Measurements from ENCODE around the gene IGSF10.

DNA sequence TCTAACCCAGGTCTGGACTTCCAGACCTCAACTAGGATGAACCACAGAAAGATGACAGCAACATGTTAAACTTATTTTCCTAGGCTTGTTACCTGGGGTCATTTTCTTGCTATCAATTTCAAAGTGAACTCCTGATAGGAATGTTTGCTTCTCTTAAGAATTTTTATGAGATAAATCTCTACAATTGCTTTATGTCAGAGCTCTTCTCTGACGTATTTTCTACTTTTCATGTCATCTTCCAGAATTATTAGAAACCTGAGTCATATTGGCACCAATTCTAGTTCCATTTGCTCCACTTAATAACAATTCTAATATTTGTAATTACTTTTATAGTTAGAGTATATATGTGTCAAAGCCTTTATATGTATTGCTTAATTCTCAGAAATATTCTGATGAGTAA is 2.1 kb upstream of the IGSF10 start:
- TF ChIP-seq, protein P1, sequence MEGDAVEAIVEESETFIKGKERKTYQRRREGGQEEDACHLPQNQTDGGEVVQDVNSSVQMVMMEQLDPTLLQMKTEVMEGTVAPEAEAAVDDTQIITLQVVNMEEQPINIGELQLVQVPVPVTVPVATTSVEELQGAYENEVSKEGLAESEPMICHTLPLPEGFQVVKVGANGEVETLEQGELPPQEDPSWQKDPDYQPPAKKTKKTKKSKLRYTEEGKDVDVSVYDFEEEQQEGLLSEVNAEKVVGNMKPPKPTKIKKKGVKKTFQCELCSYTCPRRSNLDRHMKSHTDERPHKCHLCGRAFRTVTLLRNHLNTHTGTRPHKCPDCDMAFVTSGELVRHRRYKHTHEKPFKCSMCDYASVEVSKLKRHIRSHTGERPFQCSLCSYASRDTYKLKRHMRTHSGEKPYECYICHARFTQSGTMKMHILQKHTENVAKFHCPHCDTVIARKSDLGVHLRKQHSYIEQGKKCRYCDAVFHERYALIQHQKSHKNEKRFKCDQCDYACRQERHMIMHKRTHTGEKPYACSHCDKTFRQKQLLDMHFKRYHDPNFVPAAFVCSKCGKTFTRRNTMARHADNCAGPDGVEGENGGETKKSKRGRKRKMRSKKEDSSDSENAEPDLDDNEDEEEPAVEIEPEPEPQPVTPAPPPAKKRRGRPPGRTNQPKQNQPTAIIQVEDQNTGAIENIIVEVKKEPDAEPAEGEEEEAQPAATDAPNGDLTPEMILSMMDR (IDR thresholded peaks at IDR 0.05; ENCODE audit: low read depth, low read length, missing input control), result no peak
- TF ChIP-seq YY1 (IDR thresholded peaks at IDR 0.05), result no peak
